ENCODE results near the gene UBE3D.

UBE3D gene

DNA sequence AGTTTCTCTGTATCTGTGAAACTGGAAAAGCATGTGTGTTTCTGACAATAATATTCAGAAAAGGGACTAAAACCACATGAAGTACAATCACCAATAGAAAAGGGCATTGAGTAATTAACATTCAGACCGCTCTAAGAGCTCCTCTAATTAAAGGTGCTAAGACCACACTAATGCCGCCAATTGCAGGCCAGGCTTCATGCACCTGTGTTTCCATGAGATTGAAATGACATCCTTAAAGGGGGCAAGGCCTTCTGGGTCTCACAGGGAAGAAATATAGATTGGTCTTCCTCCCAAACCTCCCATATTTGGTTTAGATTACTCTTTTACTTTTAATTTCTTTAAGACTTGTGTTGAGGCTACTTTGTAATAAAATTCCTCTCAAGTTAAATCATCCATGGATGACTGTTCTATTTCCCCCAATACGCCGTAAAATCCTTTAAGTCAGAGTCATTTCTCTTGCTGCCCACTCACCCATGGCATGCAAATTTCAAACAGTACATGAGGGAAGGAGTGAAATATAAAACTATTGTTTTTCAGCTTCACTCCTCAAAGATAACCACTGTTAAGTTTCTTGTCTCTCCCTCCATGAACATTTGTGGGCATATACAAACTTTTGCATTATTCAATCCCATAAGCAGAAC lies 110.6 kb downstream of the UBE3D start:
- Histone ChIP-seq H3F3A (ENCODE audit: insufficient read depth) (0 out of 2 replicates have a peak, but pooled peaks cover 4% of the 10 kb centered on the region), H3K4me2 (ENCODE audit: low read depth, low read length, poor library complexity, severe bottlenecking) (peak overlapping the region; percentile 42), H3K9me2 (replicated peaks; ENCODE audit: insufficient read depth, low read length) (no peaks in the 10 kb centered on the region; the same call in 1 of the 2 replicates), H3K27me3 (ENCODE audit: low read length) (no peaks in the 10 kb centered on the region), H3K79me2 (ENCODE audit: insufficient read depth, low read length) (no peaks in the 10 kb centered on the region), H3K4me3 (ENCODE audit: insufficient read depth, low read length, poor library complexity, severe bottlenecking) (no peak overlapping the region), H3K36me3 (ENCODE audit: low read length) (no peaks in the 10 kb centered on the region), H3K9me3 (ENCODE audit: insufficient read depth, low read length) (no peaks in the 10 kb centered on the region), H2AFZ (ENCODE audit: low read depth, low read length, severe bottlenecking) (no peak overlapping the region), H3K27ac (ENCODE audit: low read depth, low read length) (peak overlapping the region; percentile 60), H4K20me1 (ENCODE audit: low read depth, low read length) (no peaks in the 10 kb centered on the region), H3K9ac (ENCODE audit: low read length) (no peak overlapping the region)
- TF ChIP-seq CTCF (IDR thresholded peaks at IDR 0.05; ENCODE audit: insufficient read depth, low read length, poor library complexity, severe bottlenecking) = no peak
- no peak for TF ChIP-seq EZH2phosphoT487 (conservative IDR thresholded peaks at IDR 0.05; ENCODE audit: low read length)

DNA sequence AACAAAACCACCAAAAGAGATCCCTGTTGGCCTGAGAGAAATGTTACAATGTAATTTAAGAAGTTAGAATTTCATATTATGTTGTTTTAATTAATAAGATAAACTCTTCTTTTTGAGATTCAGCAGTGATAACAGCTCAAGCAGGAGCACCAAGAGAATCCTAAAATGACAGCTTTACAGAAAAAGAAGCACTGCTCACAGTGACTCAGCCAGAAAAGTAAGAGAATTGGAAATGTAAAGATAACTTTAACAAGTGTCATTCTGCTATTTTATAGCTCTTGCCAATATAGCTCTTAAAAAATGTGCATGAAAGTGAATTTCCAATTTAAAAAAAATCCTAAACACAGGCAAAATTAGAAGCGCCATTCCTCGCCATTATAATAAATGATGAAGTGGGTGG lies 111.3 kb downstream of the UBE3D start:
- Histone ChIP-seq H2AFZ (ENCODE audit: low read depth, low read length, severe bottlenecking) (no peak overlapping the region), H3K9me3 (ENCODE audit: insufficient read depth, low read length) (no peaks in the 10 kb centered on the region), H3K9ac (ENCODE audit: low read length) (no peak overlapping the region), H3K4me3 (ENCODE audit: insufficient read depth, low read length, poor library complexity, severe bottlenecking) (no peak overlapping the region), H3K27ac (ENCODE audit: low read depth, low read length) (peak overlapping the region; percentile 60), H4K20me1 (ENCODE audit: low read depth, low read length) (no peaks in the 10 kb centered on the region), H3K9me2 (replicated peaks; ENCODE audit: insufficient read depth, low read length) (no peaks in the 10 kb centered on the region; the same call in 1 of the 2 replicates), H3F3A (ENCODE audit: insufficient read depth) (0 out of 2 replicates have a peak, but pooled peaks cover 4% of the 10 kb centered on the region), H3K27me3 (ENCODE audit: low read length) (no peaks in the 10 kb centered on the region), H3K79me2 (ENCODE audit: insufficient read depth, low read length) (no peaks in the 10 kb centered on the region), H3K4me2 (ENCODE audit: low read depth, low read length, poor library complexity, severe bottlenecking) (peak overlapping the region; percentile 42), H3K36me3 (ENCODE audit: low read length) (no peaks in the 10 kb centered on the region)
- TF ChIP-seq EZH2phosphoT487 (conservative IDR thresholded peaks at IDR 0.05; ENCODE audit: low read length) (no peak), CTCF (IDR thresholded peaks at IDR 0.05; ENCODE audit: insufficient read depth, low read length, poor library complexity, severe bottlenecking) (no peak)

GRCh38 chr6:82953871-82954270 lies 111.8 kb downstream of the UBE3D start:
- H2AFZ ChIP-seq (ENCODE audit: low read depth, low read length, severe bottlenecking) = no peak overlapping the region
- no peak overlapping the region for H3K27ac ChIP-seq (ENCODE audit: low read depth, low read length)
- 0 out of 2 replicates have a peak, but pooled peaks cover 4% of the 10 kb centered on the region for H3F3A ChIP-seq (ENCODE audit: insufficient read depth)
- H3K36me3 ChIP-seq (ENCODE audit: low read length) = no peaks in the 10 kb centered on the region
- H3K4me2 ChIP-seq (ENCODE audit: low read depth, low read length, poor library complexity, severe bottlenecking) = no peak overlapping the region
- no peaks in the 10 kb centered on the region for H4K20me1 ChIP-seq (ENCODE audit: low read depth, low read length)
- no peaks in the 10 kb centered on the region for H3K27me3 ChIP-seq (ENCODE audit: low read length)
- H3K4me3 ChIP-seq (ENCODE audit: insufficient read depth, low read length, poor library complexity, severe bottlenecking) = no peak overlapping the region
- no peak overlapping the region for H3K9ac ChIP-seq (ENCODE audit: low read length)
- no peak for TF ChIP-seq CTCF (IDR thresholded peaks at IDR 0.05; ENCODE audit: insufficient read depth, low read length, poor library complexity, severe bottlenecking)
- no peak for TF ChIP-seq EZH2phosphoT487 (conservative IDR thresholded peaks at IDR 0.05; ENCODE audit: low read length)
- H3K9me2 ChIP-seq (replicated peaks; ENCODE audit: insufficient read depth, low read length) = no peaks in the 10 kb centered on the region; the same call in 1 of the 2 replicates
- no peaks in the 10 kb centered on the region for H3K79me2 ChIP-seq (ENCODE audit: insufficient read depth, low read length)
- no peaks in the 10 kb centered on the region for H3K9me3 ChIP-seq (ENCODE audit: insufficient read depth, low read length)
